HUES6 (cell line): ENCODE measurements around the gene PHC2.

Experiments used
- H3K27ac ChIP-seq: 2 replicates; pipeline ENCODE4 v1.7.0; 2013; ENCODE audit warnings: low read depth, mild to moderate bottlenecking, low read length, inconsistent platforms
- H3K27me3 ChIP-seq: 2 replicates; pipeline ENCODE4 v1.6.1; 2013; ENCODE audit warnings: low read length; ENCODE audit not compliant: control insufficient read depth, insufficient read depth
- H3K36me3 ChIP-seq: 2 replicates; pipeline ENCODE4 v1.6.1; 2013; ENCODE audit warnings: low read length; ENCODE audit not compliant: control insufficient read depth, insufficient read depth
- H3K4me1 ChIP-seq: 2 replicates; pipeline ENCODE4 v1.6.1; 2013; ENCODE audit warnings: low read length; ENCODE audit not compliant: control insufficient read depth, insufficient read depth
- H3K4me3 ChIP-seq: 2 replicates; pipeline ENCODE4 v1.5.1; 2013; ENCODE audit warnings: low read depth, low read length
- H3K9ac ChIP-seq: one replicate; pipeline ENCODE4 v1.6.1; 2013; ENCODE audit warnings: mild to moderate bottlenecking, low read length
- H3K9me3 ChIP-seq: 2 replicates; pipeline ENCODE4 v1.6.1; 2013; ENCODE audit warnings: low read depth, low read length; ENCODE audit not compliant: control insufficient read depth, insufficient read depth

The PHC2 gene

GRCh38 chr1:33377013-33377412 lies 53.9 kb downstream of the PHC2 start:
- Histone ChIP-seq H3K9me3 (no peaks in the 10 kb centered on the region), H3K36me3 (no peaks in the 10 kb centered on the region), H3K4me1 (peaks cover 8% of the 10 kb centered on the region; the same call in 1 of the 2 replicates), H3K9ac (no peak overlapping the region), H3K27ac (no peak overlapping the region), H3K4me3 (no peak overlapping the region), H3K27me3 (peaks cover 7% of the 10 kb centered on the region; the same call in 1 of the 2 replicates)

DNA sequence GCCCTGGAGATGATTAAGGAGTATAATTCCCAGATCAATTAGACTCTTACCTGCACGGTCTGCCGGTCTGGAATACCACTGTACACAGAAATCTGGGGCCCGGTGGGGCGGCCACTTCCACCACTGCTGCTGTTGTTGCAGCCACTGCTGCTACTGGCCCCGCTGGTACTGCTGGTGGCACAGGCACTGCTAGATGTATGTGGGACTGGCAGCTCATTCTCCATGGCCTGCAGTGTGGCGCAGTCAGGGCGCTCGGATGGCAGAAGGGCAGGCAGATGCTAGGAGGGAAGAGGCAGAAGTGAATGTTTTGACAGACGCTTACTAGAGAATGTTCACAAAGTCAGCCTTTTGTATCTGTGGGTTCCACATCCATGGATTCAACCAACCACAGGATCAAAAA lies 55.6 kb downstream of the PHC2 start:
- Histone ChIP-seq H3K27ac (no peak overlapping the region), H3K9me3 (no peaks in the 10 kb centered on the region), H3K9ac (no peak overlapping the region), H3K36me3 (no peaks in the 10 kb centered on the region), H3K4me1 (peaks cover 8% of the 10 kb centered on the region; the same call in 1 of the 2 replicates), H3K4me3 (no peak overlapping the region), H3K27me3 (peaks cover 7% of the 10 kb centered on the region; the same call in 1 of the 2 replicates)

DNA sequence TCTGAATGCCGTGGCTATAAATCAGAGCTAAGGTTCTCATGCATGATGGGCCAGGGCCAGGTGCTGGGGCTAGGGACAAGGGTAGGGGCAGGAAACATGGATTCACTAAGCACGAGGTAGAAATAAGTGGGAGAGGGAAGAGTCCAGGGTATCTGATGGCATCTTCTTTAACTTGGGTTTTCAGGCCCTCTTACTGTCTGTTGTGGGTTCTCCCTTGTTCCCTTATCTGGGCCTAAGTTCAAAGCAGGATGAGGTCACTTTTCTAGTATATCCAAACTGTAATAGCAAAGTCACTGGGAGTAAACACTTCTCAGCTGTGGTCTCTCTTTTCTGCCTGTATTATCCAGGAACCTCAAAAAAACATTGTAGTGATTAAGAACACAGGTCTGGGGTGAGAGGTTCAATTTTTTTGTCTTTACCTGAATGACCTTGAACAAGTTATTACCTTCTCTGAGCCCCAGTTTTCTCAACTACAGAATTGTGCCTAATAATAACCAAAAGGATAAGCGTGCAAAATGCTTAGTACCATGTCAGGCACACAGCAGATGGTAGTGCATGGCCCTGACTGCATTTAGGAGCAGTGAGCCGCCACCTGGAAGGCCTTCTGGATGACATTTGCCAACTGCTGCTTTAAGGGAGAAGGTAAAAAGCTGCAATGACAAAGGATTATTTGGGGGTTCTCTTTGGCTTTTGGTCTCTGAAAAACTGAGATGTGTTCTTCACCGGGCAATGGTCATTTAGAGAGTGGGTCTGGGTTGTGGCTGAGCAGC lies 56.4 kb downstream of the PHC2 start:
- Histone ChIP-seq H3K27me3 (peaks cover 2% of the 10 kb centered on the region; the same call in 1 of the 2 replicates), H3K4me3 (no peak overlapping the region), H3K36me3 (no peaks in the 10 kb centered on the region), H3K9ac (no peak overlapping the region), H3K4me1 (peaks cover 6% of the 10 kb centered on the region; the same call in 1 of the 2 replicates), H3K27ac (no peak overlapping the region), H3K9me3 (no peaks in the 10 kb centered on the region)

- peaks cover 5% of the 10 kb centered on the region; the same call in 1 of the 2 replicates for H3K27me3 ChIP-seq
- H3K9ac ChIP-seq, result no peak overlapping the region
- no peak overlapping the region for H3K27ac ChIP-seq
- no peaks in the 10 kb centered on the region for H3K9me3 ChIP-seq
- H3K36me3 ChIP-seq, result no peaks in the 10 kb centered on the region
- no peak overlapping the region for H3K4me3 ChIP-seq
- H3K4me1 ChIP-seq, result peaks cover 5% of the 10 kb centered on the region; the same call in 1 of the 2 replicates
Measured at GRCh38 chr1:33373606-33374005, 57.3 kb downstream of the PHC2 start.

DNA sequence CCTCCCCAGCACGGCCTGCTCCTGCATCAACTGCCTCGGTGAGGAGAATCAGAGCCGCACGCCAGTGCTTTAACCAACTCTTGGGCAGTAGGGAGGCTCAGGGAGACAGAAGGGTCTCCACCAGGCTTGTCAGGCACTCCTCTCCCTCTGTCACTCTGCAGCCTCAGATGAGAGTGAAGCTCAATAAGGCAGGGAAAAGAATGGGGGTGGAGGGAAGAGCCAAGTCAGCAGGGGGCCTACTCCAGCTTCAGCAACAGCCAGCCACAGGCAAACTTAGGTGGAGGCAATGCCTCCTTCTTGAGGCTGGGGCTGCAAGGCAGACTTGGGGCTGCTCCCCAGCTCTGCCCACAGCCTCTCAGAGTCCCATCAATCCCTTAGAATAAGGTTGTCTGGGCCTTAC lies 58.2 kb downstream of the PHC2 start:
- Histone ChIP-seq H3K27me3 (peaks cover 5% of the 10 kb centered on the region; the same call in 1 of the 2 replicates), H3K27ac (no peak overlapping the region), H3K9me3 (no peaks in the 10 kb centered on the region), H3K4me3 (no peak overlapping the region), H3K36me3 (no peaks in the 10 kb centered on the region), H3K4me1 (peaks cover 8% of the 10 kb centered on the region; the same call in 1 of the 2 replicates), H3K9ac (no peak overlapping the region)

DNA sequence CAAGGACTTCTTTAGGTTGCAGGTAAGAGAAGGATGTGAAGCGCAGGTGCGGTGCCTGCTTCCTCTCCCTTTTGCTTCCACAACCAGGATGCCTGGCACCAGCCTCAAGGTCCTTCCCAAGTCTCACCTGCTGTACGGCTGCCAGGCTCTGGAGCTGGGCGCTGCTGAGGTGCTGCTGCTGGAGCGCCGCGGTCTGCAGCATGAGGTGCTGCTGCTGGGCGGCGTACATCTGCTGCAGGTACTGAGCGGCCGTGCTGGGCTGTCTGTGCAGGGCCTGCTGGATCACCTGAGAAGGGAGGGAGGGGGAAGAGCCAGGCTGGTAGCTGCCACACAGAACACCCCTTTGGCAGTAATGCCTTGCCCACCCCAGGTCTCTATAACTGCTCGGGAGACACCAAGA lies 58.7 kb downstream of the PHC2 start:
- Histone ChIP-seq H3K27me3 (peaks cover 5% of the 10 kb centered on the region; the same call in 1 of the 2 replicates), H3K36me3 (no peaks in the 10 kb centered on the region), H3K9ac (no peak overlapping the region), H3K9me3 (no peaks in the 10 kb centered on the region), H3K27ac (no peak overlapping the region), H3K4me3 (no peak overlapping the region), H3K4me1 (peaks cover 10% of the 10 kb centered on the region; the same call in 1 of the 2 replicates)

- H3K27ac ChIP-seq, result no peak overlapping the region
- no peaks in the 10 kb centered on the region for H3K9me3 ChIP-seq
- H3K9ac ChIP-seq, result no peak overlapping the region
- no peak overlapping the region for H3K4me3 ChIP-seq
- H3K27me3 ChIP-seq, result peaks cover 5% of the 10 kb centered on the region; the same call in 1 of the 2 replicates
- H3K36me3 ChIP-seq, result no peaks in the 10 kb centered on the region
- H3K4me1 ChIP-seq, result peaks cover 13% of the 10 kb centered on the region; the same call in 1 of the 2 replicates
Measured at GRCh38 chr1:33371334-33371733, 59.6 kb downstream of the PHC2 start.

DNA sequence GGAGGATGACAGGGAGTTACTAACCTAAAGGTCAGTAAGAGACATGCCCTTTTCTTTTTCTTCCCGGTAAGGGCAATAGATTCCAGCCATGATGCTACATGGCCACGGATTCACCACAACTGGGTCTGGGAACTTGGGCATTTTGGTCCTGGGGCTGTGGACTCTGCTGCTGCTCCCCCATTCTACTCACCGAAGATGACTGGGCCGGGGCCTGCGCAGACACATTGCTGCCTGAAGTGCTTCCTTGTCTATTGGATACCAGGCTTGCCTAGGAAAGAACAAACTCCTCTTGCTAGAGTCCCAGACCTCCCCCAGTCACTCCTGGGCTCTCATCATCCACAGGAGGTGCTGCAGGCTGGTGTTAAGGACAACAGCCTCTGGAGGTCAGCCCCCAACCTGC lies 60.1 kb downstream of the PHC2 start:
- Histone ChIP-seq H3K27ac (no peak overlapping the region), H3K9me3 (no peaks in the 10 kb centered on the region), H3K4me3 (no peak overlapping the region), H3K27me3 (peaks cover 5% of the 10 kb centered on the region; the same call in 1 of the 2 replicates), H3K4me1 (peaks cover 13% of the 10 kb centered on the region; the same call in 1 of the 2 replicates), H3K36me3 (no peaks in the 10 kb centered on the region), H3K9ac (no peak overlapping the region)

DNA sequence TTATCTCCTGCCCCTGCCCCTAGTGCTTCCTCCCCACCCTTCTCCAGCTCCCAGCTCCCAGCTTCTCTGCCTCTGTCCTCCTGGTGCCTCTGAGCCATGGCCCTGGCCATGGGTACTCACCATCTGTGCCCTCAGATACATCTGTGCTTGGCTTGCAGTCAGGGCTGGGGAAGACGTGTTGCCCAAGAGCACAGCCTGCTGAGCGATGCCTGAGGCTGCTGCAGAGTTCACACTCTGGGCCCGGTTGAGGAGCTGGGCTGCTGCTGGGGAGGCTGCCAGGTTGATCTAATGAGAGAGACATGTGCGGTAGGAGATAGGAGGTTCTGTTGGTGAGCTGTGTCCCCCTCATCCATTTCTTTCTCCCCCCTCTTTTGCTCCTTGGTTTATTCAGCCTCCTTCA lies 60.6 kb downstream of the PHC2 start:
- Histone ChIP-seq H3K27ac (no peak overlapping the region), H3K4me3 (no peak overlapping the region), H3K36me3 (no peaks in the 10 kb centered on the region)

DNA sequence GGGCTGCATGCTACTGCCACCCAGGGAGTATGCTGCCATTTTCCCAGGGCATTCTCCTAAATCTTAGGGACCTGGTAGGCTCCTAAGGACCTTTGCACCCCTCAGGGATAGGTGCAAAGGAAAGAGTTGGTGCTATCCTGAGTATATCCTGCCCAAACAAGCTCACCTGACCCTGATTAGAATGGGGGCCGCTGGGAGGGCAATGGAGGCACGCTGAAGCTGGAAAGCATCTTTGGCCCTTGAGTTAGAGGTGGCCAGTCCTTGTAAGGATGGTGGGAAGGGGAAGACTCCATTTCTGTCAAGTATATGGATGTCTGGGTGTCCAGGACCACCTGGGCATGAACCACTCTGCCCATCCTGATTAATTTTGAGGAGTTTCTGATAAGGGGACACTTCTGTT lies 61.1 kb downstream of the PHC2 start:
- no peaks in the 10 kb centered on the region for H3K36me3 ChIP-seq
- no peak overlapping the region for H3K27ac ChIP-seq
- H3K4me1 ChIP-seq, result peaks cover 20% of the 10 kb centered on the region; the same call in 1 of the 2 replicates

More for the DNA sequence above, 60.6 kb downstream of the PHC2 start:
- Histone ChIP-seq H3K9ac (no peak overlapping the region), H3K4me1 (peaks cover 14% of the 10 kb centered on the region; the same call in 1 of the 2 replicates), H3K27me3 (peaks cover 5% of the 10 kb centered on the region; the same call in 1 of the 2 replicates), H3K9me3 (no peaks in the 10 kb centered on the region)

GRCh38 chr1:33369081-33369480 lies 61.8 kb downstream of the PHC2 start:
- no peak overlapping the region for H3K27ac ChIP-seq
- no peaks in the 10 kb centered on the region for H3K36me3 ChIP-seq
- peaks cover 5% of the 10 kb centered on the region; the same call in 1 of the 2 replicates for H3K27me3 ChIP-seq
- no peak overlapping the region for H3K9ac ChIP-seq
- H3K4me1 ChIP-seq, result peaks cover 26% of the 10 kb centered on the region
- no peaks in the 10 kb centered on the region for H3K9me3 ChIP-seq
- H3K4me3 ChIP-seq, result no peak overlapping the region

More for the DNA sequence above, 61.1 kb downstream of the PHC2 start:
- peaks cover 5% of the 10 kb centered on the region; the same call in 1 of the 2 replicates for H3K27me3 ChIP-seq
- H3K9me3 ChIP-seq, result no peaks in the 10 kb centered on the region
- H3K9ac ChIP-seq, result no peak overlapping the region
- H3K4me3 ChIP-seq, result no peak overlapping the region
